Measurements from ENCODE around the gene RSKR. TPM values are rescaled to one million over a fixed set of nuclear protein-coding genes. Genes with fewer than 3 reads are reported as not detected.

The RSKR gene
- total and polyA plus RNA-seq, 9 of the 15 experiments (the other 6 are each of a cell fraction or from before 2014, with no cell fraction given), result 1.4 to 42.3 (median 16.2) TPM

DNA sequence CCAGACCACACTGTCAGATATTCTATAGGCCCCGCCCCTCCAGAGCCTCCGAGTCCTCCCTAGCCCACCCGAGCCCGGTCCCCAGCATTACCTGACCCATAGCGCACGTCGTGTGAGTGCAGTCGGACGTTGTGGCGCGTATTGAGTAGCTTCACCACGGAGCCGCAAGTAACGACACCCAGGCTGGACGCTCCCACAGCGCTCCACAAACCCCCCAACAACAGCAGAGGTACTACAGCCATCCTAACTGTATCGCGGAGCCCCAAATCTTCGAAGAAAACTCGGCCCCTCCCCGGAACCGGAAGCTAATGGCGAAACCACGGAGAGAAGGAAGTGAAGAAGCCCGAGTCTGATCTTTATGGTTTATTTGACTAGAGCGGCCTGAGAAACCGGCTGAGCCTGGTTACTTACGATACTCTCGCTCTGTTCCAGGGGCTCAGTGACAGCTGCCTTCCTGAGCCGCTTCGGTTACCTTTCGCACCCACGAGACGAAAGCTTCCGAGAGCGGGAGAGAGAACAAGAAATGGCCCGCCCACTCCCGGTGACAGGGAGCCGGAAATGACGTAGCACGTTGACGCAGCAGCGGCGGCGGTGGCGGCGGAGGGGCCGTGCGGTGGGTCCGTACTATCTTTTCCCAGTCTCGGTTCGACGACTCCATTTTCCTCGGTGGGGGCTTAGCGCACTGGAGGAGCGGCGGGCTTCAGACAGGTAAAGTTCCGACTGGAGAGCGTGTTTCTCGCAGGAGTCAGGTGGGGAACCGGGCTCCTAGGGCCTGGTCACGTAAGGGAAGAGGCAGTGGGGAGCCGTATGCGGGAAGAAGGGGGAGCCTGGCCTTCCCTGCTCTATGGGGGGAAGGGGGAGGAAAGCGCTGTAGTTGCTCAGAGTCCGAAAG, 47.9 kb upstream of the RSKR start, which contains the start of the genes SDF2 and SUPT6H (continued):
- TF ChIP-seq, protein P1, sequence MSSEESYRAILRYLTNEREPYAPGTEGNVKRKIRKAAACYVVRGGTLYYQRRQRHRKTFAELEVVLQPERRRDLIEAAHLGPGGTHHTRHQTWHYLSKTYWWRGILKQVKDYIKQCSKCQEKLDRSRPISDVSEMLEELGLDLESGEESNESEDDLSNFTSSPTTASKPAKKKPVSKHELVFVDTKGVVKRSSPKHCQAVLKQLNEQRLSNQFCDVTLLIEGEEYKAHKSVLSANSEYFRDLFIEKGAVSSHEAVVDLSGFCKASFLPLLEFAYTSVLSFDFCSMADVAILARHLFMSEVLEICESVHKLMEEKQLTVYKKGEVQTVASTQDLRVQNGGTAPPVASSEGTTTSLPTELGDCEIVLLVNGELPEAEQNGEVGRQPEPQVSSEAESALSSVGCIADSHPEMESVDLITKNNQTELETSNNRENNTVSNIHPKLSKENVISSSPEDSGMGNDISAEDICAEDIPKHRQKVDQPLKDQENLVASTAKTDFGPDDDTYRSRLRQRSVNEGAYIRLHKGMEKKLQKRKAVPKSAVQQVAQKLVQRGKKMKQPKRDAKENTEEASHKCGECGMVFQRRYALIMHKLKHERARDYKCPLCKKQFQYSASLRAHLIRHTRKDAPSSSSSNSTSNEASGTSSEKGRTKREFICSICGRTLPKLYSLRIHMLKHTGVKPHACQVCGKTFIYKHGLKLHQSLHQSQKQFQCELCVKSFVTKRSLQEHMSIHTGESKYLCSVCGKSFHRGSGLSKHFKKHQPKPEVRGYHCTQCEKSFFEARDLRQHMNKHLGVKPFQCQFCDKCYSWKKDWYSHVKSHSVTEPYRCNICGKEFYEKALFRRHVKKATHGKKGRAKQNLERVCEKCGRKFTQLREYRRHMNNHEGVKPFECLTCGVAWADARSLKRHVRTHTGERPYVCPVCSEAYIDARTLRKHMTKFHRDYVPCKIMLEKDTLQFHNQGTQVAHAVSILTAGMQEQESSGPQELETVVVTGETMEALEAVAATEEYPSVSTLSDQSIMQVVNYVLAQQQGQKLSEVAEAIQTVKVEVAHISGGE (CRISPR knock-in tag; IDR thresholded peaks at IDR 0.05), result peak in 2 of 3 experiments; percentile 35 to 88; a peak in 2 of 6 replicates
- no peak for TF ChIP-seq ZNF76 (CRISPR knock-in tag; IDR thresholded peaks at IDR 0.05; ENCODE audit: borderline replicate concordance)
- peak; percentile 43 for TF ChIP-seq CCNT2 (IDR thresholded peaks at IDR 0.05; ENCODE audit: borderline replicate concordance, extremely low read depth, insufficient read length, low read depth, low read length)
- TF ChIP-seq TAF15 (IDR thresholded peaks at IDR 0.05; ENCODE audit: low read depth, low read length), result no peak
- TF ChIP-seq, protein P2, sequence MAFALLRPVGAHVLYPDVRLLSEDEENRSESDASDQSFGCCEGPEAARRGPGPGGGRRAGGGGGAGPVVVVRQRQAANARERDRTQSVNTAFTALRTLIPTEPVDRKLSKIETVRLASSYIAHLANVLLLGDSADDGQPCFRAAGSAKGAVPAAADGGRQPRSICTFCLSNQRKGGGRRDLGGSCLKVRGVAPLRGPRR (CRISPR knock-in tag; IDR thresholded peaks at IDR 0.05), result no peak
- TF ChIP-seq SMARCA5 (IDR thresholded peaks at IDR 0.05), result no peak
- no peak for TF ChIP-seq SMAD2 (IDR thresholded peaks at IDR 0.05; ENCODE audit: low read depth, low read length)
- TF ChIP-seq, protein P3, sequence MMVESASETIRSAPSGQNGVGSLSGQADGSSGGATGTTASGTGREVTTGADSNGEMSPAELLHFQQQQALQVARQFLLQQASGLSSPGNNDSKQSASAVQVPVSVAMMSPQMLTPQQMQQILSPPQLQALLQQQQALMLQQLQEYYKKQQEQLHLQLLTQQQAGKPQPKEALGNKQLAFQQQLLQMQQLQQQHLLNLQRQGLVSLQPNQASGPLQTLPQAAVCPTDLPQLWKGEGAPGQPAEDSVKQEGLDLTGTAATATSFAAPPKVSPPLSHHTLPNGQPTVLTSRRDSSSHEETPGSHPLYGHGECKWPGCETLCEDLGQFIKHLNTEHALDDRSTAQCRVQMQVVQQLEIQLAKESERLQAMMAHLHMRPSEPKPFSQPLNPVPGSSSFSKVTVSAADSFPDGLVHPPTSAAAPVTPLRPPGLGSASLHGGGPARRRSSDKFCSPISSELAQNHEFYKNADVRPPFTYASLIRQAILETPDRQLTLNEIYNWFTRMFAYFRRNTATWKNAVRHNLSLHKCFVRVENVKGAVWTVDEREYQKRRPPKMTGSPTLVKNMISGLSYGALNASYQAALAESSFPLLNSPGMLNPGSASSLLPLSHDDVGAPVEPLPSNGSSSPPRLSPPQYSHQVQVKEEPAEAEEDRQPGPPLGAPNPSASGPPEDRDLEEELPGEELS (CRISPR knock-in tag; IDR thresholded peaks at IDR 0.05; ENCODE audit: borderline replicate concordance), result peak; percentile 57; the same call in 1 of the 2 replicates
- peak; percentile 95 for TF ChIP-seq PHF20 (IDR thresholded peaks at IDR 0.05; ENCODE audit: partially characterized antibody)
- no peak for TF ChIP-seq JUNB (CRISPR knock-in tag; conservative IDR thresholded peaks at IDR 0.05)
- peak; percentile 27 for TF ChIP-seq BRD9 (IDR thresholded peaks at IDR 0.05; ENCODE audit: low read depth, partially characterized antibody)
- no peak; the same call in 1 of the 2 replicates for TF ChIP-seq ZNF165 (CRISPR knock-in tag; IDR thresholded peaks at IDR 0.05; ENCODE audit: borderline replicate concordance)
- no peak for TF ChIP-seq ZC3H11A (IDR thresholded peaks at IDR 0.05; ENCODE audit: low read depth, low read length)
- no peak for TF ChIP-seq ILF3 (IDR thresholded peaks at IDR 0.05; ENCODE audit: borderline replicate concordance)
- TF ChIP-seq NBN (IDR thresholded peaks at IDR 0.05; ENCODE audit: low read depth), result peak; percentile 87; the same call in 1 of the 2 replicates
- TF ChIP-seq HDAC1 (IDR thresholded peaks at IDR 0.05), result peak in 1 of 2 experiments; percentile 89; a peak in 2 of 4 replicates
- peak; percentile 86 for TF ChIP-seq ETV5 (CRISPR knock-in tag; IDR thresholded peaks at IDR 0.05; ENCODE audit: low read depth)
- no peak for TF ChIP-seq FUS (optimal IDR thresholded peaks at IDR 0.05; ENCODE audit: low read depth, low read length)
- TF ChIP-seq ZBTB7A (IDR thresholded peaks at IDR 0.05; ENCODE audit: borderline replicate concordance, control insufficient read depth, low read depth, low read length), result peak; percentile 93
- 0 out of 2 replicates have a peak, but pooled peaks have one; percentile 38 for TF ChIP-seq OTX1 (CRISPR knock-in tag; IDR thresholded peaks at IDR 0.05)

All from K562 (cell line).